GM10266 (cell line): ENCODE data around the gene CA12.

Experiments
- DNase-seq: peaks from one replicate; pipeline ENCODE4 v3.0.0; 2012; ENCODE audit errors: extremely low spot score
- CTCF ChIP-seq: IDR thresholded peaks from 2 replicates; pipeline ENCODE4 v1.5.1; 2012; ENCODE audit warnings: mild to moderate bottlenecking, low read depth; ENCODE audit not compliant: control insufficient read depth, insufficient read depth; ENCODE audit errors: missing control alignments

CA12 gene

GRCh38 chr15:63382966-63383710 lies 1.5 kb upstream of the CA12 start:
- no peak for DNase-seq
- no peak for TF ChIP-seq CTCF

GRCh38 chr15:63380808-63381282 lies 801 bp downstream of the CA12 start:
- TF ChIP-seq CTCF = no peak
- no peak for DNase-seq

- no peak for DNase-seq
- no peak for TF ChIP-seq CTCF
Measured at GRCh38 chr15:63380151-63380807, 1.4 kb downstream of the CA12 start.

GRCh38 chr15:63379492-63380150 lies 2.0 kb downstream of the CA12 start:
- no peak for DNase-seq
- TF ChIP-seq CTCF = no peak

- DNase-seq = no peak
- no peak for TF ChIP-seq CTCF
Measured at GRCh38 chr15:63378946-63379345, 2.7 kb downstream of the CA12 start.

- DNase-seq = no peak
- TF ChIP-seq CTCF = no peak
Measured at GRCh38 chr15:63374686-63375520, 6.7 kb downstream of the CA12 start.
